H9 (cell line): ENCODE results near the gene AP2A1. TPM values are rescaled to one million over a fixed set of nuclear protein-coding genes. Genes with fewer than 3 reads are reported as not detected.

Experiments
- DNase-seq: peaks from one replicate; pipeline ENCODE4 v3.0.0-alpha.2; 2017
- H2AFZ ChIP-seq: one replicate; pipeline ENCODE4 v1.6.1; 2013; ENCODE audit warnings: mild to moderate bottlenecking, low read length, control low read depth, moderate library complexity
- H2AK5ac ChIP-seq: 2 replicates; pipeline ENCODE4 v1.6.1; 2013; ENCODE audit warnings: low read length, control low read depth, mixed read lengths; ENCODE audit not compliant: insufficient read length
- H2BK120ac ChIP-seq: one replicate; pipeline ENCODE4 v1.6.1; 2013; ENCODE audit warnings: low read depth, mild to moderate bottlenecking, low read length, control low read depth, inconsistent platforms; ENCODE audit not compliant: poor library complexity, severe bottlenecking
- H2BK12ac ChIP-seq: 2 replicates; pipeline ENCODE4 v1.6.1; 2013; ENCODE audit warnings: low read length, control low read depth, mixed read lengths, low read depth; ENCODE audit not compliant: insufficient read length
- H2BK15ac ChIP-seq: 2 replicates; pipeline ENCODE4 v1.6.1; 2013; ENCODE audit warnings: low read depth, low read length, control low read depth
- H2BK20ac ChIP-seq: one replicate; pipeline ENCODE4 v1.6.1; 2013; ENCODE audit warnings: low read depth, mild to moderate bottlenecking, low read length, control low read depth, inconsistent platforms; ENCODE audit not compliant: poor library complexity, severe bottlenecking
- H2BK5ac ChIP-seq: 2 replicates; pipeline ENCODE4 v1.6.1; 2013; ENCODE audit warnings: low read length, control low read depth, mixed read lengths; ENCODE audit not compliant: insufficient read length
- H3K14ac ChIP-seq: 2 replicates; pipeline ENCODE4 v1.6.1; 2013; ENCODE audit warnings: low read length, control low read depth; ENCODE audit not compliant: insufficient read depth
- H3K18ac ChIP-seq: 2 replicates; pipeline ENCODE4 v1.6.1; 2013; ENCODE audit warnings: low read depth, mild to moderate bottlenecking, mixed read lengths, low read length, control low read depth; ENCODE audit not compliant: insufficient read length
- H3K23ac ChIP-seq: 2 replicates; pipeline ENCODE4 v1.6.1; 2013; ENCODE audit warnings: low read length, control low read depth, mixed read lengths, low read depth; ENCODE audit not compliant: insufficient read length
- H3K23me2 ChIP-seq: 2 replicates; pipeline ENCODE4 v1.6.1; 2013; ENCODE audit warnings: low read depth, mild to moderate bottlenecking, mixed read lengths, low read length, control low read depth; ENCODE audit not compliant: insufficient read length, poor library complexity, severe bottlenecking
- H3K27ac ChIP-seq: 2 replicates; pipeline ENCODE4 v1.5.1; 2013; ENCODE audit warnings: low read length, control low read depth, mixed read lengths, low read depth; ENCODE audit not compliant: insufficient read length
- H3K27me3 ChIP-seq: 2 replicates; pipeline ENCODE4 v1.6.1; 2013; ENCODE audit warnings: low read length, control low read depth, inconsistent platforms; ENCODE audit not compliant: insufficient read depth
- H3K4ac ChIP-seq: 2 replicates; pipeline ENCODE4 v1.6.1; 2013; ENCODE audit warnings: low read depth, mild to moderate bottlenecking, control low read depth, inconsistent platforms, low read length, moderate library complexity
- H3K4me1 ChIP-seq: 2 replicates; pipeline ENCODE4 v1.6.1; 2013; ENCODE audit warnings: low read length, control low read depth, inconsistent platforms; ENCODE audit not compliant: insufficient read depth
- H3K4me2 ChIP-seq: 2 replicates; pipeline ENCODE4 v1.6.1; 2013; ENCODE audit warnings: low read length, control low read depth, mixed read lengths; ENCODE audit not compliant: insufficient read length, insufficient read depth
- H3K56ac ChIP-seq: 2 replicates; pipeline ENCODE4 v1.6.1; 2013; ENCODE audit warnings: low read depth, mild to moderate bottlenecking, mixed read lengths, low read length, control low read depth; ENCODE audit not compliant: insufficient read length
- H3K79me1 ChIP-seq: 2 replicates; pipeline ENCODE4 v1.6.1; 2013; ENCODE audit warnings: low read depth, mild to moderate bottlenecking, moderate library complexity, low read length, control low read depth, inconsistent platforms; ENCODE audit not compliant: insufficient read depth, poor library complexity, severe bottlenecking
- H3K79me2 ChIP-seq: 2 replicates; pipeline ENCODE4 v1.6.1; 2013; ENCODE audit warnings: low read length, control low read depth, inconsistent platforms; ENCODE audit not compliant: insufficient read depth
- H3K9ac ChIP-seq: 2 replicates; pipeline ENCODE4 v1.6.1; 2013; ENCODE audit warnings: low read length, control low read depth, mixed read lengths; ENCODE audit not compliant: insufficient read length; ENCODE audit errors: extremely low read depth
- H3K9me3 ChIP-seq: one replicate; pipeline ENCODE4 v1.6.1; 2013; ENCODE audit warnings: low read depth, low read length, inconsistent platforms; ENCODE audit not compliant: control insufficient read depth
- H3T11ph ChIP-seq: one replicate; pipeline ENCODE4 v1.6.1; 2013; ENCODE audit warnings: mild to moderate bottlenecking, low read length, control low read depth, inconsistent platforms
- H4K20me1 ChIP-seq: one replicate; pipeline ENCODE4 v1.6.1; 2013; ENCODE audit not compliant: control insufficient read depth, insufficient read length, insufficient read depth
- H4K5ac ChIP-seq: 2 replicates; pipeline ENCODE4 v1.6.1; 2013; ENCODE audit warnings: low read depth, mild to moderate bottlenecking, mixed read lengths, low read length, control low read depth; ENCODE audit not compliant: insufficient read length
- H4K8ac ChIP-seq: replicated peaks from 2 replicates; pipeline ENCODE4 v1.6.1; 2013; ENCODE audit warnings: low read length, control low read depth, mixed read lengths, low read depth; ENCODE audit not compliant: insufficient read length
- H4K91ac ChIP-seq: 2 replicates; pipeline ENCODE4 v1.6.1; 2013; ENCODE audit warnings: low read depth, mild to moderate bottlenecking, moderate library complexity, mixed read lengths, low read length, control low read depth; ENCODE audit not compliant: insufficient read length
- H3K27ac Mint-ChIP-seq, 3 experiments: 2 replicates in 2 of 3; 3 replicates in 1 of 3; pipeline ENCODE4 v1.8.0; 2020 to 2021; ENCODE audit warnings: mixed read lengths in 3 of 3, mild to moderate bottlenecking in 1 of 3, moderate library complexity in 1 of 3
- H3K27me3 Mint-ChIP-seq: 2 replicates; pipeline ENCODE4 v1.8.0; 2021; ENCODE audit warnings: low read depth, mild to moderate bottlenecking, moderate library complexity, mixed read lengths
- H3K36me3 Mint-ChIP-seq, 3 experiments: 2 replicates in 2 of 3; 3 replicates in 1 of 3; pipeline ENCODE4 v1.8.0; 2020 to 2021; ENCODE audit warnings: low read depth in 3 of 3, mixed read lengths in 3 of 3; ENCODE audit not compliant: insufficient read depth in 1 of 3
- H3K4me1 Mint-ChIP-seq, 2 experiments: 2 replicates each; pipeline ENCODE4 v1.8.0; 2020; ENCODE audit warnings: mixed read lengths in 2 of 2
- H3K4me3 Mint-ChIP-seq, 2 experiments: 2 replicates in 1 of 2; 3 replicates in 1 of 2; pipeline ENCODE4 v1.8.0; 2020 to 2021; ENCODE audit warnings: mild to moderate bottlenecking in 2 of 2, mixed read lengths in 2 of 2, moderate library complexity in 1 of 2
- H3K9me3 Mint-ChIP-seq, 2 experiments: 2 replicates in 1 of 2; 3 replicates in 1 of 2; pipeline ENCODE4 v1.8.0; 2020; ENCODE audit warnings: mild to moderate bottlenecking in 2 of 2, mixed read lengths in 2 of 2, moderate library complexity in 1 of 2
- WGBS: extraction: QIAGEN DNeasy Blood & Tissue Kit; methylation state at CpG from one replicate; pipeline ENCODE4 v1.1.7; 2013; ENCODE audit warnings: missing lambda C conversion rate, low lambda C conversion rate, mixed read lengths; ENCODE audit not compliant: insufficient read length; ENCODE audit errors: extremely low coverage; 5-methylcytosine and 5-hydroxymethylcytosine counted together
- total RNA-seq: library from RNA; stranded (reverse); gene quantifications from 2 replicates; pipeline ENCODE4 v1.2.1, GENCODE V29; 2021
- TF ChIP-seq, protein P1 (sequence below): fragments of 200-600 bp; sonication (generic); conservative IDR thresholded peaks from 3 replicates; pipeline ENCODE4 v1.8.0; 2021; ENCODE audit warnings: antibody characterized with exemption, mild to moderate bottlenecking

AP2A1 gene
- total RNA-seq, 1 experiment from 2014 or later: 108 TPM

DNA sequence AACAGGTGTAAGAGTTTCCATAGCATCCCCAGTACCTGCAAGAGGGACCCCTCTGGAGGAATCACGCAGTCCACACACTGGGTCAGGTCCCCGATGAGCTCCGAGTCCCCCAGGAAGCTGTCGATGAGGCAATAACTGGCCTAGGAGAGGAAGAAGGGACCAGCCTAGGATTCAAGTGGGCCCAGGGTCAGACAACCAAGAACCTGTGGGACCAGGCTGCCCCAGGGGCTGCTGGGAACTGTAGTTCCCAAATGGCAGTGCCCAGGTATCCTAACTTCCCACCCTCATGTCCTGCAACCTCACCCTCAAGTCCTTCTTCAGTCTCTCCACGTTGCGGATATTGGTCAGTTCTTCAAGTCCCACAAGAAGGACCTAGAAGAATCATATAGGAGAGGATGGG, 44.5 kb downstream of the AP2A1 start:
- Histone ChIP-seq H4K8ac (no peak overlapping the region), H3K14ac (no peak overlapping the region), H3K9ac (no peak overlapping the region), H2BK5ac (no peak overlapping the region), H3K56ac (no peak overlapping the region), H3K27ac (no peak overlapping the region), H4K20me1 (no peaks in the 10 kb centered on the region), H3K4me2 (no peak overlapping the region), H3K79me2 (no peaks in the 10 kb centered on the region), H4K91ac (no peak overlapping the region), H3K23me2 (peaks cover 13% of the 10 kb centered on the region), H3K23ac (no peak overlapping the region), H4K5ac (no peak overlapping the region), H2BK20ac (no peak overlapping the region), H3T11ph (no peak overlapping the region), H3K4ac (no peak overlapping the region), H3K18ac (no peak overlapping the region), H2AFZ (no peak overlapping the region), H2BK15ac (no peak overlapping the region), H3K9me3 (no peaks in the 10 kb centered on the region), H2BK120ac (no peak overlapping the region), H2AK5ac (no peak overlapping the region), H3K4me1 (peaks cover 3% of the 10 kb centered on the region), H3K79me1 (no peaks in the 10 kb centered on the region), H3K27me3 (no peaks in the 10 kb centered on the region), H2BK12ac (no peak overlapping the region)
- H3K4me3 Mint-ChIP-seq: peak overlapping the region in 1 of 2 experiments; percentile 56; a peak in 3 of 5 replicates
- H3K36me3 Mint-ChIP-seq: peaks cover 7 to 17% (median 14%) of the 10 kb centered on the region in 3 experiments; a peak in 6 of 7 replicates
- TF ChIP-seq, protein P1, sequence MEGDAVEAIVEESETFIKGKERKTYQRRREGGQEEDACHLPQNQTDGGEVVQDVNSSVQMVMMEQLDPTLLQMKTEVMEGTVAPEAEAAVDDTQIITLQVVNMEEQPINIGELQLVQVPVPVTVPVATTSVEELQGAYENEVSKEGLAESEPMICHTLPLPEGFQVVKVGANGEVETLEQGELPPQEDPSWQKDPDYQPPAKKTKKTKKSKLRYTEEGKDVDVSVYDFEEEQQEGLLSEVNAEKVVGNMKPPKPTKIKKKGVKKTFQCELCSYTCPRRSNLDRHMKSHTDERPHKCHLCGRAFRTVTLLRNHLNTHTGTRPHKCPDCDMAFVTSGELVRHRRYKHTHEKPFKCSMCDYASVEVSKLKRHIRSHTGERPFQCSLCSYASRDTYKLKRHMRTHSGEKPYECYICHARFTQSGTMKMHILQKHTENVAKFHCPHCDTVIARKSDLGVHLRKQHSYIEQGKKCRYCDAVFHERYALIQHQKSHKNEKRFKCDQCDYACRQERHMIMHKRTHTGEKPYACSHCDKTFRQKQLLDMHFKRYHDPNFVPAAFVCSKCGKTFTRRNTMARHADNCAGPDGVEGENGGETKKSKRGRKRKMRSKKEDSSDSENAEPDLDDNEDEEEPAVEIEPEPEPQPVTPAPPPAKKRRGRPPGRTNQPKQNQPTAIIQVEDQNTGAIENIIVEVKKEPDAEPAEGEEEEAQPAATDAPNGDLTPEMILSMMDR: no peak
- H3K9me3 Mint-ChIP-seq: no peaks in the 10 kb centered on the region; a peak in 2 of 5 replicates
- no peak overlapping the region for H3K27ac Mint-ChIP-seq
- peaks cover 16 to 35% of the 10 kb centered on the region in 2 experiments for H3K4me1 Mint-ChIP-seq
- no CpG with 5 or more reads among the region's 6 CpGs for WGBS
- no peak for DNase-seq
- H3K27me3 Mint-ChIP-seq: peaks cover 7% of the 10 kb centered on the region
